A549 (cell line): ENCODE data around the gene SYT2.

Experiments used
- CTCF ChIP-seq: fragments of >200 bp; sonication (Bioruptor Twin); formaldehyde crosslinking; IDR thresholded peaks from 3 replicates; pipeline ENCODE4 v1.5.1; 2016
- EP300 ChIP-seq, 2 experiments: fragments of >200 bp; sonication (Bioruptor Twin); formaldehyde crosslinking; IDR thresholded peaks; 2 replicates in 1 of 2; 3 replicates in 1 of 2; pipeline ENCODE4 v1.6.1; 2016 to 2017
- JUN ChIP-seq, 2 experiments: fragments of >200 bp; sonication (Bioruptor Twin); formaldehyde crosslinking; IDR thresholded peaks; 2 replicates in 1 of 2; 3 replicates in 1 of 2; pipeline ENCODE4 v1.6.1; 2016 to 2017
- POLR2A ChIP-seq: IDR thresholded peaks from 2 replicates; pipeline ENCODE4 v1.6.1; 2012; ENCODE audit warnings: mild to moderate bottlenecking, low read length
- ZNF302 ChIP-seq: fragments of 250-450 bp; sonication (Bioruptor Pico); IDR thresholded peaks from 2 replicates; pipeline ENCODE4 v1.9.0; 2021; ENCODE audit warnings: inconsistent platforms, mild to moderate bottlenecking, moderate library complexity

GRCh38 chr1:202587859-202588485, 122.3 kb downstream of the SYT2 start:
- TF ChIP-seq ZNF302 (CRISPR knock-in tag): no peak
- TF ChIP-seq JUN (IDR thresholded peaks at IDR 0.05): no peak
- TF ChIP-seq CTCF: no peak
- no peak for TF ChIP-seq POLR2A
- TF ChIP-seq EP300 (IDR thresholded peaks at IDR 0.05): no peak
